ENCODE measurements around the gene PKP3.

Gene PKP3

DNA sequence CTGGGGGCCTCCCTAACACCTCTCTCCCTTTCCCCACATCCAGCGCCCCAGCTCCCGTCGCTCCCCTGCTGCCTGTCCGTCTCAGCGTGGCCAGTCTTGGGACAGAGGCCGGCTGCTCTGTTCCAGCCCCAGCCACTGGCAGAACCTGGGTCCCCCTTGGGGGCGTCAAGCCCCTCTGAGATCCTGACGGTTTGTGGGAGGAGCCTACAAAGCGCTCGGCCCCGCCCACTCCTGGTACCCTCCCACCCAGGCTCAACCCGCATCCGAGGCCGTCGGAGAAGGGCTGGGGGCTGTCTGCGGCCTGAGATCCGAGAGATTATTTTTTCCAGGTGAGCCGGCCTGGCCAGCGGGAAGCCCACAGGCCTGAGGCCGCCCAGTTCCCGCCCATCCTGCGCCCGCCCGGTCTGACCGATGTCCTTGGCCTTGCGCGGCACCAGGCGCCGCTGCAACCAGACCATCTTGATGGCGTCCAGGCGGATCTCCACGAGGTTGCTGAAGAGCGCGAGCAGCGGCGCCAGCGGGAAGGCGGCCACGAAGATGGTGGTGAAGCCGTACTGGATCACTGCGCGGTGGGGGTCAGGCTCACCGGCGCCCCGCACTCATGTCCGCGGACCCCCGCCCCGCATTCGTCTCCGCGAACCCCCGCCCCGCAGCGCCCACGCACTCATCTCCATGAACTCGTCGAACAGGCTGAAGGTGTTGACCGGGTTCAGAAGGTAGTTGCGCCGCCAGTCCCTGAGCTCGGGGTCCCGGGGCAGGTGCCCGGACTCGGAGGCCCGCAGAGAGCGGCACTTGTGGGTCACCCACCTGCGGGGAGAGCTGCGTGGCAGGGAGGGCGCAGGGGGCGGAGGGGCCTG, 26.3 kb downstream of the PKP3 start:
- TF ChIP-seq EZH2 (IDR thresholded peaks at IDR 0.05; ENCODE audit: borderline replicate concordance, low read depth, low read length, severe bottlenecking), result no peak
- TF ChIP-seq, protein P1, sequence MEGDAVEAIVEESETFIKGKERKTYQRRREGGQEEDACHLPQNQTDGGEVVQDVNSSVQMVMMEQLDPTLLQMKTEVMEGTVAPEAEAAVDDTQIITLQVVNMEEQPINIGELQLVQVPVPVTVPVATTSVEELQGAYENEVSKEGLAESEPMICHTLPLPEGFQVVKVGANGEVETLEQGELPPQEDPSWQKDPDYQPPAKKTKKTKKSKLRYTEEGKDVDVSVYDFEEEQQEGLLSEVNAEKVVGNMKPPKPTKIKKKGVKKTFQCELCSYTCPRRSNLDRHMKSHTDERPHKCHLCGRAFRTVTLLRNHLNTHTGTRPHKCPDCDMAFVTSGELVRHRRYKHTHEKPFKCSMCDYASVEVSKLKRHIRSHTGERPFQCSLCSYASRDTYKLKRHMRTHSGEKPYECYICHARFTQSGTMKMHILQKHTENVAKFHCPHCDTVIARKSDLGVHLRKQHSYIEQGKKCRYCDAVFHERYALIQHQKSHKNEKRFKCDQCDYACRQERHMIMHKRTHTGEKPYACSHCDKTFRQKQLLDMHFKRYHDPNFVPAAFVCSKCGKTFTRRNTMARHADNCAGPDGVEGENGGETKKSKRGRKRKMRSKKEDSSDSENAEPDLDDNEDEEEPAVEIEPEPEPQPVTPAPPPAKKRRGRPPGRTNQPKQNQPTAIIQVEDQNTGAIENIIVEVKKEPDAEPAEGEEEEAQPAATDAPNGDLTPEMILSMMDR (IDR thresholded peaks at IDR 0.05; ENCODE audit: borderline replicate concordance, extremely low read depth, low read length, poor library complexity, severe bottlenecking), result no peak
- H3K4me2 ChIP-seq (ENCODE audit: insufficient read depth, low read length), result no peak overlapping the region
- no peaks in the 10 kb centered on the region for H3K36me3 ChIP-seq (ENCODE audit: insufficient read depth, low read length)
- peaks cover 20% of the 10 kb centered on the region for H3K4me1 ChIP-seq (ENCODE audit: insufficient read depth, low read length)
- H3K4me3 ChIP-seq (ENCODE audit: low read depth in 1 of 2, low read length in 2 of 2), result no peak overlapping the region
- DNase-seq (no peak), ATAC-seq (ENCODE audit: insufficient read depth, low read depth) (no peak)
- no peaks in the 10 kb centered on the region for H3K9me3 ChIP-seq (ENCODE audit: insufficient read depth, low read length, severe bottlenecking)
- H3K9ac ChIP-seq (ENCODE audit: low read depth, low read length), result no peak overlapping the region
- peaks cover 8% of the 10 kb centered on the region for H3K27me3 ChIP-seq (ENCODE audit: insufficient read depth, low read length, poor library complexity)
- no peak overlapping the region for H2AFZ ChIP-seq (ENCODE audit: low read depth, low read length)
- H3K79me2 ChIP-seq (ENCODE audit: insufficient read depth, low read length), result no peaks in the 10 kb centered on the region
- no peak overlapping the region for H3K27ac ChIP-seq (ENCODE audit: low read length)
- H4K20me1 ChIP-seq (ENCODE audit: insufficient read depth, low read length), result no peaks in the 10 kb centered on the region

DNA sequence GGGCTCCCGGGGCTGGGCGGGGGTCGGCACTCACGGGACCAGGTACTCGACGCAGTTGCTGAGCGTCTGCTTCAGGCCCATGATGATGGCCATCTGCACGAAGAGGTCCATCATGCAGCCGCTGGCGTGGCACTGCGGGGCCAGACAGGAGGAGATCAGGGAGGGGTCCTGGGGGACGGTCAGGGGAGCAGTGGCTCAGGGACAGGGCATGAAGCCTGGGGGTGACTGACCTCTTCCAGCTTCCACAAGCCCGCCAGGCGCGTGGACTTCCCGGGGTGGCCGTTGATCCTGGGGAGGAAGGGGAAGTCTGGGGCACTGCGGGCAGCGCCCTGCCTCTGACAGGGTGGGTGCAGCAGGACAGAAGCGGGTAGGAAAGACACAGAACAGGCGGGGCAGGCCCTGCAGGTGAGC, 26.9 kb downstream of the PKP3 start:
- no peak overlapping the region for H3K9ac ChIP-seq (ENCODE audit: low read depth, low read length)
- H3K4me3 ChIP-seq (ENCODE audit: low read depth in 1 of 2, low read length in 2 of 2), result no peak overlapping the region
- no peaks in the 10 kb centered on the region for H3K36me3 ChIP-seq (ENCODE audit: insufficient read depth, low read length)
- no peaks in the 10 kb centered on the region for H3K79me2 ChIP-seq (ENCODE audit: insufficient read depth, low read length)
- H3K4me2 ChIP-seq (ENCODE audit: insufficient read depth, low read length), result no peak overlapping the region
- H3K9me3 ChIP-seq (ENCODE audit: insufficient read depth, low read length, severe bottlenecking), result no peaks in the 10 kb centered on the region
- TF ChIP-seq, protein P1 (IDR thresholded peaks at IDR 0.05; ENCODE audit: borderline replicate concordance, extremely low read depth, low read length, poor library complexity, severe bottlenecking), result no peak
- peaks cover 8% of the 10 kb centered on the region for H3K27me3 ChIP-seq (ENCODE audit: insufficient read depth, low read length, poor library complexity)
- H4K20me1 ChIP-seq (ENCODE audit: insufficient read depth, low read length), result no peaks in the 10 kb centered on the region
- H3K4me1 ChIP-seq (ENCODE audit: insufficient read depth, low read length), result peaks cover 14% of the 10 kb centered on the region
- no peak for ATAC-seq (ENCODE audit: insufficient read depth, low read depth)
- H3K27ac ChIP-seq (ENCODE audit: low read length), result no peak overlapping the region
- no peak overlapping the region for H2AFZ ChIP-seq (ENCODE audit: low read depth, low read length)
- no peak for DNase-seq

DNA sequence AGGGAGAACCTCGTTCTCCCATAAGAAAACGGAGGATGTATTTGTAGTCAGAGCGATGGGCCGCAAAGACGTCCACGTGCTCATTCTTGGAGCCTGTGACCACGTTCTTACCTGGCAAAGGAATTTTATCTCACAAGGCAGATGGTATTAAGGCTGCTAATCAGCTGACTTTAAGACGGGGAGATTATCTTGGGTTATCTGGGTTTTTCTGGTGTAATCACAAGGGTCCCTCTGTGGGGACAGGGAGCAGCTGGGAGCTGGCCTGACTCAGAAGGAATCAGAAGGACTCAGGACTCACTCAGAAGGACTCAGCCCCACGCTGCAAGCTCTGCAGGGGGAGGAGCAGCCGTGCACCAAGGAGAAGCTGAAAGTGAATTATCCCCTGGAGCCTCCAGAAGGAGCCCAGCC, 28.2 kb downstream of the PKP3 start:
- peaks cover under 1% of the 10 kb centered on the region; the same call in 1 of the 2 replicates for H3K4me1 ChIP-seq (ENCODE audit: insufficient read depth, low read length)
- H2AFZ ChIP-seq (ENCODE audit: low read depth, low read length), result no peak overlapping the region
- TF ChIP-seq EZH2 (IDR thresholded peaks at IDR 0.05; ENCODE audit: borderline replicate concordance, low read depth, low read length, severe bottlenecking), result no peak
- TF ChIP-seq, protein P1 (IDR thresholded peaks at IDR 0.05; ENCODE audit: borderline replicate concordance, extremely low read depth, low read length, poor library complexity, severe bottlenecking), result no peak
- H4K20me1 ChIP-seq (ENCODE audit: insufficient read depth, low read length), result no peaks in the 10 kb centered on the region
- H3K9ac ChIP-seq (ENCODE audit: low read depth, low read length), result no peak overlapping the region
- H3K27ac ChIP-seq (ENCODE audit: low read length), result no peak overlapping the region
- DNase-seq, result no peak
- H3K27me3 ChIP-seq (ENCODE audit: insufficient read depth, low read length, poor library complexity), result no peaks in the 10 kb centered on the region
- H3K79me2 ChIP-seq (ENCODE audit: insufficient read depth, low read length), result no peaks in the 10 kb centered on the region
- ATAC-seq (ENCODE audit: insufficient read depth, low read depth), result no peak
- H3K4me2 ChIP-seq (ENCODE audit: insufficient read depth, low read length), result no peak overlapping the region
- H3K4me3 ChIP-seq (ENCODE audit: low read depth in 1 of 2, low read length in 2 of 2), result no peak overlapping the region
- no peaks in the 10 kb centered on the region for H3K9me3 ChIP-seq (ENCODE audit: insufficient read depth, low read length, severe bottlenecking)
- H3K36me3 ChIP-seq (ENCODE audit: insufficient read depth, low read length), result no peaks in the 10 kb centered on the region

Measured in DND-41 (cell line).